Activated T-helper 1 cell treated with anti-CD3 and anti-CD28 coated beads, Interleukin-12 subunit alpha, Interleukin-12 subunit beta, Interleukin-2, Interleukin-4 antibody, amounts not matched to agents 30 ng/mL and 10 ng/mL and 1 ng/mL, durations not matched to agents 14 hours and 24 hours and 36 hours (primary cell): ENCODE data around the gene FAM83D. TPM values are rescaled to one million over a fixed set of nuclear protein-coding genes. Genes with fewer than 3 reads are reported as not detected.

Source experiments
- DNase-seq: peaks from one replicate; pipeline ENCODE4 v3.0.0; 2021; ENCODE audit warnings: low spot score
- H3K27ac Mint-ChIP-seq: one replicate; pipeline ENCODE4 v1.8.0; 2021; ENCODE audit warnings: mild to moderate bottlenecking, mixed read lengths
- H3K27me3 Mint-ChIP-seq: one replicate; pipeline ENCODE4 v1.8.0; 2022; ENCODE audit warnings: mild to moderate bottlenecking, moderate library complexity, mixed read lengths; ENCODE audit not compliant: insufficient read depth
- H3K36me3 Mint-ChIP-seq: one replicate; pipeline ENCODE4 v1.8.0; 2021; ENCODE audit warnings: low read depth, mixed read lengths
- H3K4me1 Mint-ChIP-seq: one replicate; pipeline ENCODE4 v1.8.0; 2021; ENCODE audit warnings: low read depth, mixed read lengths
- H3K4me3 Mint-ChIP-seq: one replicate; pipeline ENCODE4 v1.8.0; 2021; ENCODE audit warnings: mild to moderate bottlenecking, moderate library complexity, mixed read lengths
- H3K9me3 Mint-ChIP-seq: one replicate; pipeline ENCODE4 v1.8.0; 2021; ENCODE audit warnings: mixed read lengths
- intact Hi-C: fragments of 100-400 bp; cut with micrococcal nuclease; formaldehyde crosslinking; loops from one replicate; pipeline ENCODE4 v1.15.1; 2024
- total RNA-seq: library from RNA; stranded (reverse); gene quantifications from 2 replicates; pipeline ENCODE4 v1.2.3, GENCODE V29; 2022

The FAM83D gene
- total RNA-seq, 1 donor from 2014 or later: 12.4 TPM

DNA sequence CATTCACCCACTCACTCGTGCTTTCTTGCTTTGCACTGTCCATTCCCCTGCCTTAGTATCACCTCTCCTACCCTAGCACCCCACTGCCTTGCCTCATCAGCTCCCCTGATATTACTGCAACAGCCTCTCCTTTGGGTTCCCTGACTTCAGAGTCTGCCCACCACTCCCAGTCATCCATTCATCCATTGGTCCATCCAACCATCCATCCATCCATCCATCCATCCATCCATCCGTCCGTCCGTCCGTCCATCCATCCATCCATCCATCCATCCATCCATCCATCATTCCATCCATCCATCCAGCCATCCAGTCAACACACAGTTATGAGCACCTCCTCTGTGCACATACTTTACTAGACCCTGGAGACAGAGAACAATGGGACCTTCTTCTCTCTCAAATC, 22.9 kb upstream of the FAM83D start:
- peak overlapping the region; percentile 20 for H3K27ac Mint-ChIP-seq
- no peak for DNase-seq
- H3K4me3 Mint-ChIP-seq: no peak overlapping the region
- no peaks in the 10 kb centered on the region for H3K27me3 Mint-ChIP-seq
- intact Hi-C loops: no loop called here
- peaks cover 15% of the 10 kb centered on the region for H3K9me3 Mint-ChIP-seq
- H3K4me1 Mint-ChIP-seq: peaks cover 10% of the 10 kb centered on the region
- peaks cover 69% of the 10 kb centered on the region for H3K36me3 Mint-ChIP-seq

DNA sequence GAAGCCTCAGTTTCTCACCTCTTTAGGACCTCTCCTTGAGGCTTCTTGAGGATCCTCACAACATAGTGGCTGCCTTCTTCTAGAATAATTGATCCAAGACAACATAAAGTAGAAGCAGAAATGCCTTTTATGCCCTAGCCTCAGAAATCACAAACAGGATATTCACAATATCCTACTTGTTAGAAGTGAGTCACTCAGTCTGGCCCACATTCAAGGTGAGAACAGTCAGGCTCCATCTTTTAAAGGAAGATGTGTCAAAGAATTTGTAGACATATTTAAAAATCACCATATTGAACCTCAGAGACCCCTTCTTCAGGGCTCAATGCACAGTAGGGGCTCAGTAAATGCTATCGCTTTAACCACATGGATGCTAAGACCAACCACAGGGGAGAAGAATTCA, 20.8 kb upstream of the FAM83D start:
- H3K36me3 Mint-ChIP-seq: peaks cover 78% of the 10 kb centered on the region
- peaks cover 10% of the 10 kb centered on the region for H3K4me1 Mint-ChIP-seq
- H3K9me3 Mint-ChIP-seq: peaks cover 15% of the 10 kb centered on the region
- H3K4me3 Mint-ChIP-seq: no peak overlapping the region
- no peak for DNase-seq
- intact Hi-C loops: no loop called here
- no peak overlapping the region for H3K27ac Mint-ChIP-seq
- H3K27me3 Mint-ChIP-seq: no peaks in the 10 kb centered on the region

DNA sequence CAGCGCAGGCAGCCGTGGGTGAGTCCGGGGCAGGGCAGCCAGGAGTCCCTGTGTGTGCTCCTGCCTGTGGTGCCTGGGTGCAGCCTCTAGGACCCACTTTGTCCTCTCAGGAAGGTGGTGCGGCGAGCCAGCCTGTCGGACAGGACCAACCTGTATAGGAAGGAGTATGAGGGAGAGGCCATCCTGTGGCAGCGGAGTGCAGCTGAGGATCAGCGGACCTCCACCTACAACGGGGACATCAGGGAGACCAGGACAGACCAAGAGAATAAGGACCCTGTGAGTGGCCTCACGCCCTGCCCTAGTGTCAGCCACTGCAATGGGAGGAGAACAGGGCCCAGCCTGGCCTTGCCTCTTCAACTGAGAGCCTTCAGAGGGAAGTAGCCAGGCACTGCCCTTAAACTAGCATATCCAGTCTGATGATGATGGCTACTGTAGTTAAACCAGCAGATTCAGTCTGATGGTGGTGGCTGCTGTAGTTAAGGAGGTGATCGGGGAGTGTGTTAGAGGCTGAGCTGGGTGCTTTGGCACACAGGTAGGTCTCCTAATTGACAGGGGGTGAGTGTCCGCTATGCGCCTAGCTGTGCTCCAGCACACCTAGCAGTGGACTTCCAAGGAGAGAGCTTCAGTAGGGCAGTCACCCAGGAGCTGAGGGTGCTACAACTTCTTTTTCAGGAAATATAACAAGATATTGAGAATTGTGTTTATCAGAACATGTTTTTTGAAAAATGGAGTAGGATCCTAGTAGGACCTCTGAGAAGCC, 18.1 kb upstream of the FAM83D start:
- no peak overlapping the region for H3K4me3 Mint-ChIP-seq
- no peak for DNase-seq

DNA sequence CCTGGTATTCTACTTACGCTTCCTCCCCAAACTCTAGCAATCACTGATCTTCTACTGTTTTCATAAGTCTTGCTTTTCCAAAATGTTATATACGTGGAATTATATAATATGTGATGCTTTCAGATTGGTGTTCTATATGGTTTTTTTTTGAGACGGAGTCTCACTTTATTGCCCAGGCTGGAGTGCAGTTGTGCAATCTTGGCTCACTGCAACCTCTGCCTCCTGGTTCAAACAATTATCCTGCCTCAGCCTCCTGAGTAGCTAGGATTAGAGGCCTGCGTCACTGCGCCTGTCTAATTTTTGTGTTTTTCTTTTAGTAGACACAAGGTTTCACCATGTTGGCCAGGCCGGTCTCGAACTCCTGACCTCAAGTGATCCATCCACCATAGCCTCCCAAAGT, 10.9 kb upstream of the FAM83D start:
- no peak for DNase-seq
- intact Hi-C loops: no loop called here
- H3K27ac Mint-ChIP-seq: no peak overlapping the region
- H3K4me1 Mint-ChIP-seq: no peaks in the 10 kb centered on the region
- H3K9me3 Mint-ChIP-seq: no peaks in the 10 kb centered on the region
- H3K4me3 Mint-ChIP-seq: no peak overlapping the region
- peaks cover 41% of the 10 kb centered on the region for H3K36me3 Mint-ChIP-seq
- no peaks in the 10 kb centered on the region for H3K27me3 Mint-ChIP-seq

More for the DNA sequence above, 18.1 kb upstream of the FAM83D start:
- Mint-ChIP-seq H3K9me3 (peaks cover 14% of the 10 kb centered on the region), H3K27ac (peak overlapping the region; percentile 11), H3K27me3 (no peaks in the 10 kb centered on the region), H3K36me3 (peaks cover 60% of the 10 kb centered on the region), H3K4me1 (peaks cover 10% of the 10 kb centered on the region)
- intact Hi-C loops: no loop called here

DNA sequence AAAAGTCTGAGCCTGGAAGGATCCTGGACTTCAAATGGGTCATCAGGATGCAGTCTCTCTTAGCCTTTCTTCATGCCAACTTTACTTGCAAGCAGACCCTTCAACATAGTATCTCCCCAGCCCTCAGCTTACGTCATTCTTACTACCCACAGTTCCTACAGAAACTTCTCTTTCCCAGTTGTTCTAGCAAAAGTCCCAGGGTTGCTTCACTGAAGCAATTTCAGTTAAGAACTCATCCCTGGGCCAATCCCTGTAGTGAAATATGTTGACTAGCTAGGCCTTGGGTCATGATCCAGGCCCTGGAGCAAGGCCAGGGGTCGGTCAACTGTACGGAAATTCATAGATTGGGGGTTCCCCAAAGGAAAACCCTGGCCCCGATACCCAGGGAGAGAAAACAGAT, 8.6 kb upstream of the FAM83D start:
- intact Hi-C loops: no loop called here
- Mint-ChIP-seq H3K27me3 (no peaks in the 10 kb centered on the region), H3K36me3 (peaks cover 45% of the 10 kb centered on the region), H3K9me3 (no peaks in the 10 kb centered on the region), H3K4me1 (no peaks in the 10 kb centered on the region), H3K4me3 (no peak overlapping the region), H3K27ac (no peak overlapping the region)
- DNase-seq: no peak

DNA sequence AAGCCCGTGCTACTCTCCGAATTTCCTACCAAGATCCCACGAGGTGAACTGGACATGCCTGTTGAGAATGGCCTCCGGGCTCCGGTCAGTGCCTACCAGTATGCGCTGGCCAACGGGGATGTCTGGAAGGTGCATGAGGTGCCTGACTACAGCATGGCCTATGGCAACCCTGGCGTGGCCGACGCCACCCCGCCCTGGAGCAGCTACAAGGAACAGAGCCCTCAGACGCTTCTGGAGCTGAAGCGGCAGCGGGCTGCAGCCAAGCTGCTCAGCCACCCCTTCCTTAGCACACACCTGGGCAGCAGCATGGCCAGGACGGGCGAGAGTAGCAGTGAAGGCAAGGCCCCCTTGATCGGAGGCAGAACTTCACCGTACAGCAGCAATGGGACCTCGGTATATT, 8.0 kb upstream of the FAM83D start:
- H3K4me1 Mint-ChIP-seq: no peaks in the 10 kb centered on the region
- no peaks in the 10 kb centered on the region for H3K9me3 Mint-ChIP-seq
- H3K36me3 Mint-ChIP-seq: peaks cover 45% of the 10 kb centered on the region
- intact Hi-C loops: no loop called here
- DNase-seq: no peak
- H3K27me3 Mint-ChIP-seq: no peaks in the 10 kb centered on the region
- H3K27ac Mint-ChIP-seq: no peak overlapping the region
- H3K4me3 Mint-ChIP-seq: no peak overlapping the region

DNA sequence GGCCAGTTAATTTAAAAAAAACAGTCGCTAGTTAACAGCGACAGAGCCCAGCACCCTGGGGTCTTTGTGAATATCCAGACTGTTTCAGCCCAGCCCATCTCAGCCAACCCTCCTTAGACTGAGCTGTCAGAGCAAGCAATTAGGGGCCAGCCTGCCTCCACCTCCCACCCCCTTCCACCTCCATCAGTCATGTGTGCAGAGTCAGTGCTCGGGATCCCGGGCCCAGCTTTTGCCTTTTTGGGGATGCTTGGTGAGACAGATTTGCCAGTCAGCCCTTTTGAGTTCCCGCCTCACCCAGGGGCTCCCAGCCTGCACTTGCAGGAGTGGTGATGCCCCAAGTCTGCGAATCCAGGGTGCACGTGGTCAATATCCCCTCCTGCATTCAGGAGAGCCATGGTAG, 6.5 kb upstream of the FAM83D start:
- no peaks in the 10 kb centered on the region for H3K27me3 Mint-ChIP-seq
- DNase-seq: no peak
- H3K4me3 Mint-ChIP-seq: no peak overlapping the region
- peaks cover 37% of the 10 kb centered on the region for H3K36me3 Mint-ChIP-seq
- no peak overlapping the region for H3K27ac Mint-ChIP-seq
- intact Hi-C loops: no loop called here
- no peaks in the 10 kb centered on the region for H3K9me3 Mint-ChIP-seq
- H3K4me1 Mint-ChIP-seq: no peaks in the 10 kb centered on the region

DNA sequence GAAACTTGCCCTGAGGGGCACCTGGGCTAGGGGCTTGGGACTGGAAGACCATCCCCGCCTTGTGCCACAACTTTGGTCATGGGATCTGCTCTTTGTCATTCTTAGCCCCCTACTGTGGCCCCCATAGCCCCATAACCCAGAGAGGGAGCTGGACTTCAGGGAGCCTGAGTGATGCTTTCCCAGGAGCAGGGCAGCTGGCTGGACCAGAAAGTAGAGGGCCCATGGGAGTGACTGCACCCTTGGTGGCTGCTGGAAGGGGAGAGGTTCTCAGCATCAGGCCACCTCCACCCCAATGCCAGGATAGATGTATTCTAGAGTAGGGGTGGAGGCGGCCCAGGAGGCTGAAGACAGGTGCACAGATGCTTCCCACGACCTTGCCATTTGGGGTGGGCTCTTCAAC, 5.8 kb upstream of the FAM83D start:
- H3K27me3 Mint-ChIP-seq: no peaks in the 10 kb centered on the region
- peaks cover 33% of the 10 kb centered on the region for H3K36me3 Mint-ChIP-seq
- no peak overlapping the region for H3K27ac Mint-ChIP-seq

GRCh38 chr20:38920851-38921250, 5.4 kb upstream of the FAM83D start:
- Mint-ChIP-seq H3K4me1 (peaks cover 5% of the 10 kb centered on the region), H3K4me3 (no peak overlapping the region), H3K27me3 (no peaks in the 10 kb centered on the region), H3K36me3 (peaks cover 29% of the 10 kb centered on the region), H3K27ac (no peak overlapping the region), H3K9me3 (no peaks in the 10 kb centered on the region)
- intact Hi-C loops: no loop called here
- no peak for DNase-seq

More for the DNA sequence above, 5.8 kb upstream of the FAM83D start:
- DNase-seq: no peak
- intact Hi-C loops: no loop called here
- no peak overlapping the region for H3K4me3 Mint-ChIP-seq
- peaks cover under 1% of the 10 kb centered on the region for H3K4me1 Mint-ChIP-seq
- H3K9me3 Mint-ChIP-seq: no peaks in the 10 kb centered on the region

GRCh38 chr20:38924718-38925117, 1.5 kb upstream of the FAM83D start:
- peaks cover 26% of the 10 kb centered on the region for H3K4me1 Mint-ChIP-seq
- intact Hi-C loops: no loop called here
- no peak overlapping the region for H3K4me3 Mint-ChIP-seq
- H3K36me3 Mint-ChIP-seq: peaks cover 11% of the 10 kb centered on the region
- no peaks in the 10 kb centered on the region for H3K27me3 Mint-ChIP-seq
- H3K9me3 Mint-ChIP-seq: no peaks in the 10 kb centered on the region
- no peak overlapping the region for H3K27ac Mint-ChIP-seq
- no peak for DNase-seq

DNA sequence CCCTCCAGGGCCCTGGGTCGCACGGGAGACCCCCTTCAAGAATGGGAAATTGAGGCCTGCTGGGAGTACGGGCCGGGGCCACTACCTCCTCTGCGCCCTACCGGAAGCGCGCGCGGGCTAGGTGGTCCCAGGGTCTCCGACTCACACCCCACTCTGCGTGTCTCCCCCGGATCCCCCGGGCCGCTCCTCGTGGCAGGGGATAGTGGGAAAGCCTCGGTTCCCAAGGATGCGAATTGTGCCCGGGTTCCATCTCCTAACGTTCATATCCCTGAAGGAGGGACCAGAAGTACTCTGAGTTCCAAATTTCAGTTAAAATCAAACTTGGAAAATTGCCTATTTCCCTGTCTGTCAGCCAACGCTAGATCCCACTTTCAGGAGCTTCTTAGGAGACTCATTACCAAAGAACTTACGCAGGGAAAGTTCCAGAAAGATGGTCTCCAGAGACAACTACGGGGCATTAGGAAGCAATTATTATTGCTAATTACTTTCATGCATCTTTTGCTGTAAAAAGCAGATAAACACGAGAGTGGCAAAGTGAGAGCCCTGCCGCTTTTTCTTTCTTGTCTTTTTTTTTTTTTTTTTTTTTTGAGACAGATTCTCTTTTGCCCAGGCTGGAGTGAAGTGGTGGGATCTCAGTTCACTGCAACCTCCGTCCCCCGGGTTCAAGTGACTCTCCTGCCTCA, 858 bp downstream of the FAM83D start:
- Mint-ChIP-seq H3K27me3 (no peaks in the 10 kb centered on the region), H3K4me3 (peak overlapping the region; percentile 86), H3K36me3 (peaks cover 7% of the 10 kb centered on the region), H3K9me3 (no peaks in the 10 kb centered on the region), H3K27ac (peak overlapping the region; percentile 75), H3K4me1 (peaks cover 42% of the 10 kb centered on the region)
- DNase-seq: peak; percentile 15
- intact Hi-C loops: loop anchor here (1.0 kb wide), 7 partner anchors 35 to 281 kb away; partner anchors contain the start of genes ACTR5 and DHX35

DNA sequence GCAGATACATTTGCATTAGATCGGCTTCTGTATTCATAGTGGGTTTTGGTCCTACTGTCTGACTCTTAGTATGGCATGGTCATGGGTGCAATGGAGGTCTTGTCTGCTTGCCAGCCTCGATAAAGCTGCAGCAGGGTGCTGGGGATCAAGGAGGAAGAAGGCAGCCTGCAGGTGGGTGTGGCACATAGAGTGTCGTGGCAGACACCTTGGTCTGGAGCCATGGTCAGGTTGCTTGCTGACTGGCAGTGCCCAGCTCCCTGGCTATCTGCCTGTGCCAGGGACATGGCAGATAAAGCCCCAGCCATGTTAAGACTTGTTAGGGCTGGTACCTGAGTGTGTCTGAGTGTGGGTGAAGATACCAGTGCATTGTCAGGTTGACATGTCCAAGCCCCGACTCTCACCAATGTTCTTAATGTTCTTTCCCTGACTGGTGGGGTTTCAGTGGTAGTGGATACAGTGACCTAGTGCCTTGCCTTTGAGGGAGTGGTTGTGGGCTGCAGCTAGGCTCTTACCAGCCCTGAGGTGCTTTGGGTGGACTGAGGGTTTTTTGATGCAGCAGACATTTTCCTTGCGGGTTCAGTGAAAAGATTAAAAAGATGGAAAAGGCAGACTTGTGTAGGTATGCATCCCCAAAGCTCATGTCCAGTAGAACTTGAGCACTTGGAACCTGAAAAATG, 1.8 kb downstream of the FAM83D start:
- Mint-ChIP-seq H3K27me3 (no peaks in the 10 kb centered on the region), H3K4me1 (peaks cover 48% of the 10 kb centered on the region), H3K4me3 (peak overlapping the region; percentile 86), H3K27ac (peak overlapping the region; percentile 78), H3K9me3 (no peaks in the 10 kb centered on the region), H3K36me3 (peaks cover 6% of the 10 kb centered on the region)
- no peak for DNase-seq
- intact Hi-C loops: loop anchor here (2.0 kb wide), 1 partner anchor 15 kb away; no protein-coding TSS in a partner anchor

GRCh38 chr20:38930242-38930569, 4.0 kb downstream of the FAM83D start:
- no peak overlapping the region for H3K27ac Mint-ChIP-seq
- H3K27me3 Mint-ChIP-seq: no peaks in the 10 kb centered on the region
- H3K4me3 Mint-ChIP-seq: peak overlapping the region; percentile 49
- peaks cover 5% of the 10 kb centered on the region for H3K36me3 Mint-ChIP-seq
- no peak for DNase-seq
- H3K9me3 Mint-ChIP-seq: no peaks in the 10 kb centered on the region
- H3K4me1 Mint-ChIP-seq: peaks cover 50% of the 10 kb centered on the region
- intact Hi-C loops: no loop called here
